A673 (cell line): ENCODE results near the gene ARG1.

ENCODE experiments used
- CTCF ChIP-seq: fragments of 300-800, 200-600 bp; sonication (generic); conservative IDR thresholded peaks from 2 replicates; pipeline ENCODE4 v1.5.1; 2017; ENCODE audit warnings: low read depth, mild to moderate bottlenecking, antibody characterized with exemption, low read length, moderate library complexity, mixed read lengths
- EZH2 ChIP-seq: fragments of 200-600 bp; sonication (generic); IDR thresholded peaks from 2 replicates; pipeline ENCODE4 v1.6.1; 2017; ENCODE audit warnings: borderline replicate concordance, low read depth, mild to moderate bottlenecking, mixed read lengths, antibody characterized with exemption, low read length; ENCODE audit not compliant: poor library complexity, severe bottlenecking

GRCh38 chr6:131551902-131552301, 21.1 kb upstream of the ARG1 start:
- TF ChIP-seq CTCF (no peak), EZH2 (no peak)
